HEK293 (cell line): ENCODE data around the gene SDC3.

Experiments used
- CTCF ChIA-PET: fragments of 350-600 bp; formaldehyde crosslinking; extraction: SDS; loops from one replicate; lab custom pipeline; 2021; ENCODE audit warnings: antibody characterized with exemption; lab: Yijun Ruan, JAX
- POLR2A ChIA-PET: fragments of 300-600 bp; formaldehyde crosslinking; extraction: SDS; loops from one replicate; lab custom pipeline; 2020; ENCODE audit warnings: antibody characterized with exemption, inconsistent platforms; lab: Yijun Ruan, JAX
- H3K27ac ChIP-seq: fragments of 200-500 bp; sonication (Bioruptor generic); 2 replicates; pipeline ENCODE4 v1.5.1; 2014; ENCODE audit warnings: low read depth, low read length, control low read depth, inconsistent platforms; ENCODE audit errors: extremely low read depth
- H3K36me3 ChIP-seq, 2 experiments: fragments of 200-500 bp in 1 of 2; sonication (Bioruptor generic) in 1 of 2; 1 replicate in 1 of 2; 2 replicates in 1 of 2; pipeline ENCODE4 v1.5.1; 2014 to 2017; ENCODE audit warnings: inconsistent platforms in 2 of 2, low read length in 2 of 2; ENCODE audit not compliant: control insufficient read depth in 2 of 2, insufficient read depth in 1 of 2
- H3K4me1 ChIP-seq: fragments of 200-500 bp; sonication (Bioruptor generic); 2 replicates; pipeline ENCODE4 v1.5.1; 2014; ENCODE audit warnings: mild to moderate bottlenecking, low read length, inconsistent platforms; ENCODE audit not compliant: control insufficient read depth, insufficient read depth
- H3K4me3 ChIP-seq: 2 replicates; pipeline ENCODE4 v1.5.1; 2011; ENCODE audit warnings: low read depth, mild to moderate bottlenecking, control low read depth, low read length, moderate library complexity
- H3K9me3 ChIP-seq: fragments of 200-500 bp; sonication (Bioruptor generic); 2 replicates; pipeline ENCODE4 v1.5.1; 2014; ENCODE audit warnings: low read depth, low read length, inconsistent platforms; ENCODE audit not compliant: control insufficient read depth, insufficient read depth
- BCL6B ChIP-seq: fragments of 450-650 bp; formaldehyde crosslinking; IDR thresholded peaks from 2 replicates; pipeline ENCODE4 v1.5.1; 2017; ENCODE audit warnings: missing biosample characterization, missing genetic modification characterization
- EGR2 ChIP-seq: fragments of 450-650 bp; formaldehyde crosslinking; IDR thresholded peaks from 2 replicates; pipeline ENCODE4 v1.5.1; 2016; ENCODE audit warnings: low read depth, missing biosample characterization, missing genetic modification characterization
- GLIS1 ChIP-seq: fragments of 450-650 bp; formaldehyde crosslinking; IDR thresholded peaks from 2 replicates; pipeline ENCODE4 v1.5.1; 2016; ENCODE audit warnings: missing biosample characterization, missing genetic modification characterization
- OSR2 ChIP-seq: fragments of 450-650 bp; formaldehyde crosslinking; IDR thresholded peaks from 2 replicates; pipeline ENCODE4 v1.5.1; 2016; ENCODE audit warnings: missing biosample characterization, missing genetic modification characterization
- PBX3 ChIP-seq: sonication (generic); formaldehyde crosslinking; IDR thresholded peaks from 2 replicates; pipeline ENCODE4 v1.8.1; 2022; ENCODE audit warnings: mild to moderate bottlenecking, moderate library complexity, missing genetic modification reagents
- PRDM10 ChIP-seq: fragments of 450-650 bp; formaldehyde crosslinking; IDR thresholded peaks from 2 replicates; pipeline ENCODE4 v1.5.1; 2016; ENCODE audit warnings: missing biosample characterization, missing genetic modification characterization
- SCRT1 ChIP-seq: fragments of 450-650 bp; formaldehyde crosslinking; IDR thresholded peaks from 2 replicates; pipeline ENCODE4 v1.5.1; 2016; ENCODE audit warnings: missing biosample characterization, missing genetic modification characterization, borderline replicate concordance
- SETDB1 ChIP-seq: IDR thresholded peaks from one replicate; pipeline ENCODE4 v1.6.1; 2017; ENCODE audit warnings: mild to moderate bottlenecking, low read length, moderate library complexity, mixed read lengths; ENCODE audit not compliant: insufficient read length
- YY1 ChIP-seq: fragments of 450-650 bp; formaldehyde crosslinking; IDR thresholded peaks from 2 replicates; pipeline ENCODE4 v1.5.1; 2018; ENCODE audit warnings: missing biosample characterization, missing genetic modification characterization
- ZIC2 ChIP-seq: fragments of 450-650 bp; formaldehyde crosslinking; IDR thresholded peaks from 2 replicates; pipeline ENCODE4 v1.5.1; 2016; ENCODE audit warnings: missing biosample characterization, missing genetic modification characterization
- ZNF138 ChIP-seq: fragments of 450-650 bp; formaldehyde crosslinking; IDR thresholded peaks from 2 replicates; pipeline ENCODE4 v1.5.1; 2016; ENCODE audit warnings: missing biosample characterization, missing genetic modification characterization, borderline replicate concordance
- ZNF148 ChIP-seq: fragments of 450-650 bp; formaldehyde crosslinking; IDR thresholded peaks from 2 replicates; pipeline ENCODE4 v1.5.0; 2017; ENCODE audit warnings: missing biosample characterization, missing genetic modification characterization, borderline replicate concordance
- ZNF202 ChIP-seq: fragments of 450-650 bp; formaldehyde crosslinking; IDR thresholded peaks from 2 replicates; pipeline ENCODE4 v1.5.1; 2016; ENCODE audit warnings: missing biosample characterization, missing genetic modification characterization, borderline replicate concordance
- ZNF239 ChIP-seq: fragments of 450-650 bp; formaldehyde crosslinking; IDR thresholded peaks from 2 replicates; pipeline ENCODE4 v1.5.1; 2016; ENCODE audit warnings: missing biosample characterization, missing genetic modification characterization
- ZNF433 ChIP-seq: fragments of 450-650 bp; formaldehyde crosslinking; IDR thresholded peaks from 2 replicates; pipeline ENCODE4 v1.5.1; 2016; ENCODE audit warnings: missing biosample characterization, missing genetic modification characterization, low read depth
- ZNF514 ChIP-seq: fragments of 450-650 bp; formaldehyde crosslinking; IDR thresholded peaks from 2 replicates; pipeline ENCODE4 v1.5.1; 2016; ENCODE audit warnings: missing biosample characterization, missing genetic modification characterization
- ZNF560 ChIP-seq: fragments of 450-650 bp; formaldehyde crosslinking; IDR thresholded peaks from 2 replicates; pipeline ENCODE4 v1.5.1; 2017; ENCODE audit warnings: missing biosample characterization, missing genetic modification characterization, borderline replicate concordance
- ZNF623 ChIP-seq: fragments of 450-650 bp; formaldehyde crosslinking; IDR thresholded peaks from 2 replicates; pipeline ENCODE4 v1.5.1; 2016; ENCODE audit warnings: missing biosample characterization, missing genetic modification characterization
- ZNF626 ChIP-seq: fragments of 450-650 bp; sonication (Bioruptor Pico); formaldehyde crosslinking; IDR thresholded peaks from 2 replicates; pipeline ENCODE4 v1.5.1; 2018; ENCODE audit warnings: missing biosample characterization, missing genetic modification characterization, inconsistent platforms
- ZSCAN18 ChIP-seq: fragments of 450-650 bp; formaldehyde crosslinking; IDR thresholded peaks from 2 replicates; pipeline ENCODE4 v1.5.1; 2016; ENCODE audit warnings: missing biosample characterization, missing genetic modification characterization
- TF ChIP-seq, protein P1 (sequence below): fragments of 450-650 bp; formaldehyde crosslinking; IDR thresholded peaks from 2 replicates; pipeline ENCODE4 v1.5.1; 2016; ENCODE audit warnings: missing biosample characterization, missing genetic modification characterization

SDC3 gene

GRCh38 chr1:30900486-30900885 is 8.1 kb downstream of the SDC3 start:
- CTCF ChIA-PET: interaction anchor here (0.6 to 1.8 kb wide), 4 partner anchors 10 to 181 kb away, joined by 3 to 5 read pairs (median 4); no protein-coding TSS in a partner anchor
- no peak overlapping the region for H3K27ac ChIP-seq
- peaks cover 2% of the 10 kb centered on the region; the same call in 1 of the 2 replicates for H3K4me1 ChIP-seq
- H3K36me3 ChIP-seq: no peaks in the 10 kb centered on the region
- H3K9me3 ChIP-seq: no peaks in the 10 kb centered on the region
- TF ChIP-seq SCRT1 (tag by site-specific recombination) (no peak), ZIC2 (tag by site-specific recombination) (no peak), ZNF138 (tag by site-specific recombination) (no peak), PRDM10 (tag by site-specific recombination) (no peak), ZNF626 (tag by site-specific recombination) (no peak), SETDB1 (no peak), GLIS1 (tag by site-specific recombination) (peak; percentile 91)
- TF ChIP-seq, protein P1, sequence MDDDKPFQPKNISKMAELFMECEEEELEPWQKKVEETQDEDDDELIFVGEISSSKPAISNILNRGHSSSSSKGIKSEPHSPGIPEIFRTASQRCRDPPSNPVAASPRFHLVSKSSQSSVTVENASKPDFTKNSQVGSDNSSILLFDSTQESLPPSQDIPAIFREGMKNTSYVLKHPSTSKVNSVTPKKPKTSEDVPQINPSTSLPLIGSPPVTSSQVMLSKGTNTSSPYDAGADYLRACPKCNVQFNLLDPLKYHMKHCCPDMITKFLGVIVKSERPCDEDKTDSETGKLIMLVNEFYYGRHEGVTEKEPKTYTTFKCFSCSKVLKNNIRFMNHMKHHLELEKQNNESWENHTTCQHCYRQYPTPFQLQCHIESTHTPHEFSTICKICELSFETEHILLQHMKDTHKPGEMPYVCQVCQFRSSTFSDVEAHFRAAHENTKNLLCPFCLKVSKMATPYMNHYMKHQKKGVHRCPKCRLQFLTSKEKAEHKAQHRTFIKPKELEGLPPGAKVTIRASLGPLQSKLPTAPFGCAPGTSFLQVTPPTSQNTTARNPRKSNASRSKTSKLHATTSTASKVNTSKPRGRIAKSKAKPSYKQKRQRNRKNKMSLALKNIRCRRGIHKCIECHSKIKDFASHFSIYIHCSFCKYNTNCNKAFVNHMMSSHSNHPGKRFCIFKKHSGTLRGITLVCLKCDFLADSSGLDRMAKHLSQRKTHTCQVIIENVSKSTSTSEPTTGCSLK (tag by site-specific recombination): no peak
- POLR2A ChIA-PET: no interaction called here
- H3K4me3 ChIP-seq: no peak overlapping the region

GRCh38 chr1:30899577-30900389 is 8.8 kb downstream of the SDC3 start:
- Histone ChIP-seq H3K27ac (no peak overlapping the region), H3K4me3 (no peak overlapping the region), H3K36me3 (no peaks in the 10 kb centered on the region), H3K4me1 (peaks cover 2% of the 10 kb centered on the region; the same call in 1 of the 2 replicates), H3K9me3 (no peaks in the 10 kb centered on the region)
- CTCF ChIA-PET: interaction anchor here (1.8 to 3.5 kb wide), 2 partner anchors 98 to 118 kb away, joined by 5 to 13 read pairs; no protein-coding TSS in a partner anchor
- POLR2A ChIA-PET: no interaction called here
- TF ChIP-seq ZNF202: no peak
- TF ChIP-seq BCL6B (tag by site-specific recombination): no peak
- no peak for TF ChIP-seq ZNF433 (tag by site-specific recombination)
- TF ChIP-seq ZNF623 (tag by site-specific recombination): no peak
- no peak for TF ChIP-seq PBX3 (CRISPR knock-in tag)
- TF ChIP-seq ZNF239 (tag by site-specific recombination): no peak
- no peak for TF ChIP-seq ZNF514 (tag by site-specific recombination)
- peak; percentile 35; the same call in 1 of the 2 replicates for TF ChIP-seq EGR2 (tag by site-specific recombination)
- no peak for TF ChIP-seq ZNF560 (tag by site-specific recombination)
- TF ChIP-seq OSR2: 0 out of 2 replicates have a peak, but pooled peaks have one; percentile 2
- no peak for TF ChIP-seq YY1 (tag by site-specific recombination)
- TF ChIP-seq ZNF148: no peak
- no peak for TF ChIP-seq ZSCAN18 (tag by site-specific recombination)
